ENCODE results near the gene TTC22. TPM values are rescaled to one million over a fixed set of nuclear protein-coding genes. Genes with fewer than 3 reads are reported as not detected.

TTC22 gene
- total RNA-seq, 1 donor from 2014 or later, result 24.9 TPM

DNA sequence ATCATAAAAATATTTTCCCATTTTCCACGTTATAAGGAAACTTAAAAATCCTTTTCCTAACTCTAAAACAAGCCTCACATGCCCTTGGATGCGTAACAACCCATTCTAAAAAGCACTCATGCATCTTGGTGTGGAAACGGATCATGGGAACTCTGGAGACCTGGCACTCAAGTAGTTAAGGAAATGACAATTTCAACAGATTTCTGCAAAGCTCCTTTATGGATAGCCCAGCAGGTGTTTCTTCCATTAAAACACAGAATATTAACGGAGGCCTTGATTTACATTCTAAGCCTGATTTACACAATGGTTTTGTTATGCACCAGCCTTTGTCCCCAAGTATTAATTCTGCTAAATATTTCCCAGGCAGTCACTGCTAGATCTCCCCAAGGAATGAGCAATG lies 49.7 kb downstream of the TTC22 start:
- no peak for DNase-seq (ENCODE audit: low spot score)

GRCh38 chr1:54750596-54750995 lies 50.5 kb downstream of the TTC22 start:
- no peak for DNase-seq (ENCODE audit: low spot score)

- DNase-seq (ENCODE audit: low spot score), result no peak
Observed at GRCh38 chr1:54748094-54748835, 52.9 kb downstream of the TTC22 start.

DNA sequence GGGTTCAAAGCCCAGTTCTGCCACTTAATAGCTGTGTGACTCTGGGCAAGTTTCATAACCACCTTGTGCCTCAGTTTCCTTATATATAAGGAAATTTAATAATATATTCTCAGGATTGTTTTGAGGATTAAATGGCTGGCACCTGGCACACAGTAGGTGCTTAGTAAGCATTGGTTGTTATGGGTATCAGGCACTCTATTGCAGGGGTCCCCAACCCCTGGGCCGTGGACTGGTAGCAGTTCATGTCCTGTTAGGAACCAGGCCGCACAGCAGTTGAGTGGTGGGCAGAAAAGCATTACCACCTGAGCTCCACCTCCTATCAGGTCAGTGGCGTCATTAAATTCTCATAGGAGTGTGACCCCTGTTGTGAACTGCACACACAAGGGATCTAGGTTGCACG lies 55.3 kb downstream of the TTC22 start:
- no peak for DNase-seq (ENCODE audit: low spot score)

- no peak for DNase-seq (ENCODE audit: low spot score)
Observed at GRCh38 chr1:54745274-54745673, 55.8 kb downstream of the TTC22 start.

DNA sequence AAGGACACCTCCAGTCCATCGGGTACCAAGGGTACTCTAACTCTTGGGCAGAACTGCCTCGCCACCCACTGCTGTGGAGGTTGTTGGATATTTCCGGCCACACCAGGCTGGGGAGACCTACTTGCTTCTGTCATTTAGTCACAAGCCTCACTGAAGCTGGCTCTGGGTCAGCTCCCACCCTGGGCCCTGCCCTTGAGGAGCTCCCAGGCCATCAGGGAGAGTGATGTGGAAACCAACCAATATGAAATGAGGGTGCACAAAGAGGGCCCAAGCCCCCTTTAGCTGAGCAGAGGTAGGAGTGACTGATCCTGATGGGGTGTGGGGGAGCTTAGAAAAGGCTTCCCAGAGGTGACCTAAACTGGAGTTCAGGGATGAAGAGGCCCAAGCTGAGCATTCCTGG lies 56.4 kb downstream of the TTC22 start:
- DNase-seq (ENCODE audit: low spot score), result no peak

GRCh38 chr1:54743416-54744226 lies 57.5 kb downstream of the TTC22 start:
- DNase-seq (ENCODE audit: low spot score), result no peak

GRCh38 chr1:54742282-54742681 lies 58.8 kb downstream of the TTC22 start:
- DNase-seq (ENCODE audit: low spot score), result no peak

DNA sequence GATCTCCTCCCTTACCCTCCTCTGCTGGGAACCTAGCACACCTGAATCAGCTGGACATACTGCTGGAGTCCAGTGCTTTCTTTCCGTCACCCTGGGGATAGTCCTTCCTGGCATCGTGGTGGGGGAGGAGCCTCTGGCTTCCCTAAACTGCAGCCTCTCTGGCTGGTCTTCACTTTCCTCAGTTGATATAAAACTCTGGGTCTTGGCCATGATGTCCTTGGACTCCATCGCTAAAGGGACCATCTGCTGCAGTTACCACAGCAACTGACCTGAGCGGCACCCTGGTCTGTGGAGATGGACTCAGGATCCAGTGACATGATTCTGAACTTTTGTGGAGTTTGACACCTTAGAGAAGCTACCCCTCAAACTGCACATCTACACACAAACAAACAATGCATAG lies 59.6 kb downstream of the TTC22 start:
- DNase-seq (ENCODE audit: low spot score), result no peak

- no peak for DNase-seq (ENCODE audit: low spot score)
Observed at GRCh38 chr1:54738244-54738643, 62.9 kb downstream of the TTC22 start.

GRCh38 chr1:54736685-54737084 lies 64.4 kb downstream of the TTC22 start:
- no peak for DNase-seq (ENCODE audit: low spot score)

Other genes with a start within 250 kb of the TTC22 start
- not detected for gene FAM151A, start 177.8 kb downstream of the TTC22 start, total RNA-seq
- gene MROH7, start 159.5 kb downstream of the TTC22 start, total RNA-seq, result 8.0 TPM
- gene TTC4, start 85.5 kb downstream of the TTC22 start, total RNA-seq, result 14.0 TPM
- 6.3 TPM for gene PARS2, start 36.8 kb downstream of the TTC22 start, total RNA-seq
- gene DHCR24, start 85.9 kb upstream of the TTC22 start, total RNA-seq, result 463 TPM
- 2.3 TPM for gene TMEM61, start 179.3 kb upstream of the TTC22 start, total RNA-seq
- not detected for gene BSND, start 197.6 kb upstream of the TTC22 start, total RNA-seq
- gene PCSK9, start 238.2 kb upstream of the TTC22 start, total RNA-seq, result 10.2 TPM